Fibroblast of mammary gland (primary cell): ENCODE results near the gene LDLRAD4.

Experiments
- DNase-seq: peaks from one replicate; pipeline ENCODE4 v3.0.0-alpha.2; 2010; ENCODE audit warnings: low read depth
- H3K4me3 ChIP-seq: 2 replicates; pipeline ENCODE4 v1.5.1; 2011; ENCODE audit warnings: low read depth, mild to moderate bottlenecking, low read length, moderate library complexity; ENCODE audit not compliant: control insufficient read depth
- CTCF ChIP-seq: conservative IDR thresholded peaks from 2 replicates; pipeline ENCODE4 v1.5.1; 2011; ENCODE audit warnings: low read depth, low read length, inconsistent platforms; ENCODE audit not compliant: control insufficient read depth, insufficient read depth

The LDLRAD4 gene

GRCh38 chr18:13262839-13263691 lies 44.5 kb downstream of the LDLRAD4 start:
- no peak for DNase-seq
- TF ChIP-seq CTCF: no peak
- H3K4me3 ChIP-seq: no peak overlapping the region

GRCh38 chr18:13264091-13265007 lies 45.8 kb downstream of the LDLRAD4 start:
- no peak overlapping the region for H3K4me3 ChIP-seq
- TF ChIP-seq CTCF: no peak
- DNase-seq: no peak

- H3K4me3 ChIP-seq: no peak overlapping the region
- TF ChIP-seq CTCF: no peak
- DNase-seq: no peak
These were observed 46.7 kb downstream of the LDLRAD4 start for GRCh38 chr18:13265008-13265910.

- no peak overlapping the region for H3K4me3 ChIP-seq
- DNase-seq: no peak
- no peak for TF ChIP-seq CTCF
These were observed 47.3 kb downstream of the LDLRAD4 start for GRCh38 chr18:13265911-13266217.

- no peak for TF ChIP-seq CTCF
- no peak for DNase-seq
- no peak overlapping the region for H3K4me3 ChIP-seq
These were observed 47.9 kb downstream of the LDLRAD4 start for GRCh38 chr18:13266218-13267100.
